Measurements from ENCODE around the gene NPEPPS.
"Not testable (repeated sequence)": the region's sequence is repeated elsewhere in the genome, so short reads cannot be mapped to it uniquely, and the experiment has no call there.

Gene NPEPPS

GRCh38 chr17:47530557-47531232, at the start of gene NPEPPS:
Gene NPEPPS (plus strand): TSS chr17:47531108. CDS start chr17:47531301, 193 bp downstream.
- DNase-seq (ENCODE audit: low read depth in 2 of 3, low spot score in 1 of 3) = peak; percentile 73 to 83 (median 78)

- not testable (repeated sequence) for DNase-seq (ENCODE audit: low read depth in 2 of 3, low spot score in 1 of 3)
These were observed 39.1 kb upstream of the NPEPPS start for GRCh38 chr17:47491841-47492212.

GRCh38 chr17:47499074-47499473, 31.8 kb upstream of the NPEPPS start:
- DNase-seq (ENCODE audit: low read depth in 2 of 3, low spot score in 1 of 3) = not testable (repeated sequence)

- DNase-seq (ENCODE audit: low read depth in 2 of 3, low spot score in 1 of 3) = not testable (repeated sequence)
These were observed 31.4 kb upstream of the NPEPPS start for GRCh38 chr17:47499494-47499893.

- DNase-seq (ENCODE audit: low read depth in 2 of 3, low spot score in 1 of 3) = not testable (repeated sequence)
These were observed 30.3 kb upstream of the NPEPPS start for GRCh38 chr17:47500620-47501019.

GRCh38 chr17:47502122-47502731, 28.7 kb upstream of the NPEPPS start:
- peak in 1 of 3 donors; percentile 2 for DNase-seq (ENCODE audit: low read depth in 2 of 3, low spot score in 1 of 3)

- DNase-seq (ENCODE audit: low read depth in 2 of 3, low spot score in 1 of 3) = not testable (repeated sequence)
These were observed 28.0 kb upstream of the NPEPPS start for GRCh38 chr17:47502776-47503455.

GRCh38 chr17:47511701-47512146, 19.2 kb upstream of the NPEPPS start:
- not testable (repeated sequence) for DNase-seq (ENCODE audit: low read depth in 2 of 3, low spot score in 1 of 3)

- not testable (repeated sequence) for DNase-seq (ENCODE audit: low read depth in 2 of 3, low spot score in 1 of 3)
These were observed 17.6 kb upstream of the NPEPPS start for GRCh38 chr17:47513301-47513700.

- not testable (repeated sequence) for DNase-seq (ENCODE audit: low read depth in 2 of 3, low spot score in 1 of 3)
These were observed 12.0 kb upstream of the NPEPPS start for GRCh38 chr17:47518880-47519279.

- DNase-seq (ENCODE audit: low read depth in 2 of 3, low spot score in 1 of 3) = not testable (repeated sequence)
These were observed 11.5 kb upstream of the NPEPPS start for GRCh38 chr17:47519365-47519764.

- DNase-seq (ENCODE audit: low read depth in 2 of 3, low spot score in 1 of 3) = not testable (repeated sequence)
These were observed 10.6 kb upstream of the NPEPPS start for GRCh38 chr17:47520279-47520678.

- not testable (repeated sequence) for DNase-seq (ENCODE audit: low read depth in 2 of 3, low spot score in 1 of 3)
These were observed 9.5 kb upstream of the NPEPPS start for GRCh38 chr17:47521434-47521833.

- not testable (repeated sequence) for DNase-seq (ENCODE audit: low read depth in 2 of 3, low spot score in 1 of 3)
These were observed 8.6 kb upstream of the NPEPPS start for GRCh38 chr17:47522341-47522740.

GRCh38 chr17:47531233-47531820, 419 bp downstream of the NPEPPS start:
- DNase-seq (ENCODE audit: low read depth in 2 of 3, low spot score in 1 of 3) = not testable (repeated sequence)

- not testable (repeated sequence) for DNase-seq (ENCODE audit: low read depth in 2 of 3, low spot score in 1 of 3)
These were observed 8.2 kb downstream of the NPEPPS start for GRCh38 chr17:47539085-47539484.

- DNase-seq (ENCODE audit: low read depth in 2 of 3, low spot score in 1 of 3) = not testable (repeated sequence)
These were observed 10.8 kb downstream of the NPEPPS start for GRCh38 chr17:47541676-47542075.

GRCh38 chr17:47544327-47544726, 13.4 kb downstream of the NPEPPS start:
- not testable (repeated sequence) for DNase-seq (ENCODE audit: low read depth in 2 of 3, low spot score in 1 of 3)

GRCh38 chr17:47554733-47555132, 23.8 kb downstream of the NPEPPS start:
- DNase-seq (ENCODE audit: low read depth in 2 of 3, low spot score in 1 of 3) = not testable (repeated sequence)

GRCh38 chr17:47556108-47556507, 25.2 kb downstream of the NPEPPS start:
- not testable (repeated sequence) for DNase-seq (ENCODE audit: low read depth in 2 of 3, low spot score in 1 of 3)

- not testable (repeated sequence) for DNase-seq (ENCODE audit: low read depth in 2 of 3, low spot score in 1 of 3)
These were observed 29.7 kb downstream of the NPEPPS start for GRCh38 chr17:47560517-47561043.

Measured in stimulated activated CD4-positive, alpha-beta T cell treated with anti-CD3 and anti-CD28 coated beads, Interleukin-12 subunit alpha, Interleukin-12 subunit beta, amount 100 ng/mL, for 48 hours (primary cell).